HG02763 (cell line): ENCODE measurements around the gene ARHGAP45.
A peak's percentile ranks its signal among the peaks of the same experiment; 100 is the strongest.

ENCODE experiments used
- ATAC-seq: cut with Tn5 transposase; IDR thresholded peaks from one replicate; pipeline ENCODE4 v1.9.1; 2021; ENCODE audit warnings: mild to moderate bottlenecking, moderate library complexity; ENCODE audit not compliant: unreplicated experiment

ARHGAP45 gene

GRCh38 chr19:1069009-1069779 is 2.2 kb downstream of the ARHGAP45 start:
- ATAC-seq, result no peak

GRCh38 chr19:1070576-1070930 is 3.6 kb downstream of the ARHGAP45 start:
- ATAC-seq, result no peak

GRCh38 chr19:1070931-1071791 is 4.2 kb downstream of the ARHGAP45 start:
- ATAC-seq, result no peak

GRCh38 chr19:1072371-1073015 is 5.5 kb downstream of the ARHGAP45 start:
- ATAC-seq, result no peak

- ATAC-seq, result no peak
Observed at GRCh38 chr19:1073063-1073955, 6.3 kb downstream of the ARHGAP45 start.

GRCh38 chr19:1073956-1074517 is 7.1 kb downstream of the ARHGAP45 start:
- no peak for ATAC-seq

- peak; percentile 51 for ATAC-seq
Observed at GRCh38 chr19:1074544-1075283, 7.7 kb downstream of the ARHGAP45 start.

- no peak for ATAC-seq
Observed at GRCh38 chr19:1076046-1076386, 9.0 kb downstream of the ARHGAP45 start.

GRCh38 chr19:1076951-1077350 is 10.0 kb downstream of the ARHGAP45 start:
- ATAC-seq, result peak; percentile 52

GRCh38 chr19:1079566-1080111 is 12.7 kb downstream of the ARHGAP45 start:
- no peak for ATAC-seq

- ATAC-seq, result no peak
Observed at GRCh38 chr19:1080360-1081161, 13.6 kb downstream of the ARHGAP45 start.

GRCh38 chr19:1081301-1082164 is 14.6 kb downstream of the ARHGAP45 start:
- no peak for ATAC-seq

- no peak for ATAC-seq
Observed at GRCh38 chr19:1082165-1082927, 15.4 kb downstream of the ARHGAP45 start.

GRCh38 chr19:1082928-1083816 is 16.2 kb downstream of the ARHGAP45 start:
- ATAC-seq, result no peak

- no peak for ATAC-seq
Observed at GRCh38 chr19:1084024-1084868, 17.3 kb downstream of the ARHGAP45 start.
